ENCODE results near the gene EVC. TPM values are rescaled to one million over a fixed set of nuclear protein-coding genes. Genes with fewer than 3 reads are reported as not detected.

The EVC gene
- total RNA-seq, 1 donor, result 58.2 TPM

- peak overlapping the region; percentile 90 for H3K4me3 ChIP-seq (ENCODE audit: low read depth, low read length)
- no peak for TF ChIP-seq CTCF (IDR thresholded peaks at IDR 0.05; ENCODE audit: insufficient read depth, low read length)
- peak; percentile 58 for DNase-seq (ENCODE audit: low read depth)
Observed at GRCh38 chr4:5712517-5712916, 1.5 kb downstream of the EVC start.

- TF ChIP-seq CTCF (IDR thresholded peaks at IDR 0.05; ENCODE audit: insufficient read depth, low read length), result no peak
- no peak for DNase-seq (ENCODE audit: low read depth)
- H3K4me3 ChIP-seq (ENCODE audit: low read depth, low read length), result peak overlapping the region; percentile 90
Observed at GRCh38 chr4:5712931-5713330, 1.9 kb downstream of the EVC start.

- TF ChIP-seq CTCF (IDR thresholded peaks at IDR 0.05; ENCODE audit: insufficient read depth, low read length), result no peak
- peak overlapping the region; percentile 22 for H3K4me3 ChIP-seq (ENCODE audit: low read depth, low read length)
- DNase-seq (ENCODE audit: low read depth), result no peak
Observed at GRCh38 chr4:5713861-5714260, 2.9 kb downstream of the EVC start.

GRCh38 chr4:5715357-5715756, 4.4 kb downstream of the EVC start:
- no peak for DNase-seq (ENCODE audit: low read depth)
- TF ChIP-seq CTCF (IDR thresholded peaks at IDR 0.05; ENCODE audit: insufficient read depth, low read length), result no peak

DNA sequence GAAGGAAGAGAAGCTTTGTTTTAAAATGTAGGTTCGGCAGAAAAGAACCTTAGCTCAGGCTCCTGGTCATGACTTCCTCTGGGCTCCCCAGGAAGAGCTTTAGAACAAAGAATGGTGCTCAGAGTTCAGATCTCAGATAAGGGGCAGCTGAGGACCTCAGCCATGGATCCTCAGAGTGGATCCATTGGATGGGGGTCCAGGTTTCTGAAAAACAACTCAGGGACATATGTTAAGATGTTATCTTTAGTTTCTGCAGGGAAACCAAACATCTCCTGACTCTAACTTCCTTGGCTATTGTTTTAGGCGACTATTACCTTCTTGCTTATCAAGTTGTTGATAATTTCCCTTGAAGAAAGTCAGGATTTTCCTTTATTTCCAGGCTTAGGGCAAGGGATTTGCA, 5.4 kb downstream of the EVC start:
- no peak overlapping the region for H3K4me3 ChIP-seq (ENCODE audit: low read depth, low read length)
- TF ChIP-seq CTCF (IDR thresholded peaks at IDR 0.05; ENCODE audit: insufficient read depth, low read length), result no peak
- no peak for DNase-seq (ENCODE audit: low read depth)

More at GRCh38 chr4:5715357-5715756, 4.4 kb downstream of the EVC start:
- no peak overlapping the region for H3K4me3 ChIP-seq (ENCODE audit: low read depth, low read length)

- DNase-seq (ENCODE audit: low read depth), result no peak
- TF ChIP-seq CTCF (IDR thresholded peaks at IDR 0.05; ENCODE audit: insufficient read depth, low read length), result no peak
- no peak overlapping the region for H3K4me3 ChIP-seq (ENCODE audit: low read depth, low read length)
Observed at GRCh38 chr4:5717449-5718158, 6.6 kb downstream of the EVC start.

GRCh38 chr4:5718411-5718810, 7.4 kb downstream of the EVC start:
- no peak for TF ChIP-seq CTCF (IDR thresholded peaks at IDR 0.05; ENCODE audit: insufficient read depth, low read length)
- DNase-seq (ENCODE audit: low read depth), result no peak
- no peak overlapping the region for H3K4me3 ChIP-seq (ENCODE audit: low read depth, low read length)
